HG03103 (cell line): ENCODE measurements around the gene CYP4Z1.
"Not testable (repeated sequence)": the region's sequence is repeated elsewhere in the genome, so short reads cannot be mapped to it uniquely, and the experiment has no call there.

Source experiments
- ATAC-seq: cut with Tn5 transposase; IDR thresholded peaks from one replicate; pipeline ENCODE4 v1.9.1; 2021; ENCODE audit warnings: low read depth; ENCODE audit not compliant: unreplicated experiment

Gene CYP4Z1

GRCh38 chr1:47067097-47067594 is at the start of gene CYP4Z1:
TSS of gene CYP4Z1 (plus strand) at chr1:47067231. CDS start at chr1:47067491, 260 bp downstream.
- ATAC-seq: no peak

GRCh38 chr1:47021070-47021469 is 46.0 kb upstream of the CYP4Z1 start:
- ATAC-seq: no peak

- ATAC-seq: no peak
Measured at GRCh38 chr1:47023268-47024140, 43.5 kb upstream of the CYP4Z1 start, which contains the start of gene CYP4X1. TSS of gene CYP4X1 (plus strand) at chr1:47023669. CDS start at chr1:47023818, 149 bp downstream.

- ATAC-seq: no peak
Measured at GRCh38 chr1:47024141-47024801, 42.8 kb upstream of the CYP4Z1 start.

GRCh38 chr1:47030170-47030805 is 36.7 kb upstream of the CYP4Z1 start:
- ATAC-seq: no peak

GRCh38 chr1:47031059-47031458 is 36.0 kb upstream of the CYP4Z1 start:
- no peak for ATAC-seq

- no peak for ATAC-seq
Measured at GRCh38 chr1:47031585-47031984, 35.4 kb upstream of the CYP4Z1 start.

- ATAC-seq: no peak
Measured at GRCh38 chr1:47036764-47037163, 30.3 kb upstream of the CYP4Z1 start.

GRCh38 chr1:47059376-47059775 is 7.7 kb upstream of the CYP4Z1 start:
- ATAC-seq: no peak

GRCh38 chr1:47069080-47069479 is 2.0 kb downstream of the CYP4Z1 start:
- ATAC-seq: not testable (repeated sequence)

- not testable (repeated sequence) for ATAC-seq
Measured at GRCh38 chr1:47069509-47069908, 2.5 kb downstream of the CYP4Z1 start.

GRCh38 chr1:47089356-47089755 is 22.3 kb downstream of the CYP4Z1 start:
- ATAC-seq: not testable (repeated sequence)

GRCh38 chr1:47091476-47091875 is 24.4 kb downstream of the CYP4Z1 start:
- ATAC-seq: not testable (repeated sequence)

- ATAC-seq: no peak
Measured at GRCh38 chr1:47104816-47105215, 37.8 kb downstream of the CYP4Z1 start.

- no peak for ATAC-seq
Measured at GRCh38 chr1:47106792-47107191, 39.8 kb downstream of the CYP4Z1 start.

- ATAC-seq: not testable (repeated sequence)
Measured at GRCh38 chr1:47107851-47108574, 41.0 kb downstream of the CYP4Z1 start.

GRCh38 chr1:47109482-47109881 is 42.5 kb downstream of the CYP4Z1 start:
- ATAC-seq: not testable (repeated sequence)

GRCh38 chr1:47113178-47113577 is 46.1 kb downstream of the CYP4Z1 start:
- ATAC-seq: no peak

- not testable (repeated sequence) for ATAC-seq
Measured at GRCh38 chr1:47121039-47121438, 54.0 kb downstream of the CYP4Z1 start.

- not testable (repeated sequence) for ATAC-seq
Measured at GRCh38 chr1:47124834-47125233, 57.8 kb downstream of the CYP4Z1 start.
